Mesenteric fat pad (tissue), 1 donor: Measurements from ENCODE around the gene DNMT3B. TPM values are rescaled to one million over a fixed set of nuclear protein-coding genes. Genes with fewer than 3 reads are reported as not detected.
"Not testable (repeated sequence)": the region's sequence is repeated elsewhere in the genome, so short reads cannot be mapped to it uniquely, and the experiment has no call there.

Experiments used
- DNase-seq: peaks from one replicate; pipeline ENCODE4 v3.0.0-alpha.2; 2020; ENCODE audit warnings: low spot score
- long read RNA-seq: library from polyadenylated mRNA; unstranded; transcript quantifications from one replicate; pipeline ENCODE4 v2.0.0, GENCODE V29; 2020
- total RNA-seq: library from RNA; stranded (reverse); fragmentation: NEBNext Ultra II Directional; extraction: Animal tissue kit (Norgen Biotek cat#: 25700); gene quantifications from one replicate; pipeline ENCODE4 v1.2.1, GENCODE V29; 2021
- donor health status: DM: yes; HTN: yes; CAD: no.

The DNMT3B gene
- 0.39 TPM for total RNA-seq
- long read RNA-seq, partial matches to known transcripts = 2 of 2 reads
- long read RNA-seq, other reads (novel, unspliced or antisense) = 0 of 2 reads

GRCh38 chr20:32761831-32762753 is at the start of gene DNMT3B:
Gene DNMT3B, plus strand, starts transcription at chr20:32762385. Its CDS starts 17,939 bp downstream, at chr20:32780324.
- DNase-seq = peak; percentile 94

- DNase-seq = no peak
Observed at GRCh38 chr20:32718749-32719348, 43.3 kb upstream of the DNMT3B start.

GRCh38 chr20:32727683-32728082 is 34.5 kb upstream of the DNMT3B start:
- DNase-seq = no peak

GRCh38 chr20:32728435-32728834 is 33.8 kb upstream of the DNMT3B start:
- not testable (repeated sequence) for DNase-seq

GRCh38 chr20:32729334-32729733 is 32.9 kb upstream of the DNMT3B start:
- not testable (repeated sequence) for DNase-seq

- no peak for DNase-seq
Observed at GRCh38 chr20:32731882-32732266, 30.3 kb upstream of the DNMT3B start.

- no peak for DNase-seq
Observed at GRCh38 chr20:32737371-32738223, 24.6 kb upstream of the DNMT3B start.

- DNase-seq = no peak
Observed at GRCh38 chr20:32741151-32741550, 21.0 kb upstream of the DNMT3B start.

- no peak for DNase-seq
Observed at GRCh38 chr20:32742322-32743236, 19.6 kb upstream of the DNMT3B start.

- no peak for DNase-seq
Observed at GRCh38 chr20:32743237-32744112, 18.7 kb upstream of the DNMT3B start, which contains the start of gene COMMD7. Gene COMMD7, minus strand, starts transcription at chr20:32743467. Its CDS starts 76 bp downstream, at chr20:32743391.

GRCh38 chr20:32749914-32750637 is 12.1 kb upstream of the DNMT3B start:
- no peak for DNase-seq

- DNase-seq = no peak
Observed at GRCh38 chr20:32751293-32751692, 10.9 kb upstream of the DNMT3B start.

- DNase-seq = no peak
Observed at GRCh38 chr20:32751702-32752457, 10.3 kb upstream of the DNMT3B start.

GRCh38 chr20:32752458-32753250 is 9.5 kb upstream of the DNMT3B start:
- no peak for DNase-seq

- no peak for DNase-seq
Observed at GRCh38 chr20:32753731-32754130, 8.5 kb upstream of the DNMT3B start.

GRCh38 chr20:32756156-32756555 is 6.0 kb upstream of the DNMT3B start:
- DNase-seq = no peak

GRCh38 chr20:32761417-32761830 is 761 bp upstream of the DNMT3B start:
- no peak for DNase-seq
